H4 (cell line): ENCODE data around the gene GJC2. TPM values are rescaled to one million over a fixed set of nuclear protein-coding genes. Genes with fewer than 3 reads are reported as not detected.
A peak's percentile ranks its signal among the peaks of the same experiment; 100 is the strongest.
"Not testable (repeated sequence)": the region's sequence is repeated elsewhere in the genome, so short reads cannot be mapped to it uniquely, and the experiment has no call there.

ENCODE experiments used
- DNase-seq: peaks from one replicate; pipeline ENCODE4 v3.0.0-alpha.2; 2015; ENCODE audit warnings: low spot score
- total RNA-seq: library from RNA; depleted of rRNA; stranded (reverse); fragments of >200 nt; shearing (Covaris generic); gene quantifications from 2 replicates; pipeline ENCODE4 v1.2.3, GENCODE V29; 2014; rRNA removed

Gene GJC2
- 0.06 TPM in 1 of 2 replicates, not detected in the other for total RNA-seq

DNA sequence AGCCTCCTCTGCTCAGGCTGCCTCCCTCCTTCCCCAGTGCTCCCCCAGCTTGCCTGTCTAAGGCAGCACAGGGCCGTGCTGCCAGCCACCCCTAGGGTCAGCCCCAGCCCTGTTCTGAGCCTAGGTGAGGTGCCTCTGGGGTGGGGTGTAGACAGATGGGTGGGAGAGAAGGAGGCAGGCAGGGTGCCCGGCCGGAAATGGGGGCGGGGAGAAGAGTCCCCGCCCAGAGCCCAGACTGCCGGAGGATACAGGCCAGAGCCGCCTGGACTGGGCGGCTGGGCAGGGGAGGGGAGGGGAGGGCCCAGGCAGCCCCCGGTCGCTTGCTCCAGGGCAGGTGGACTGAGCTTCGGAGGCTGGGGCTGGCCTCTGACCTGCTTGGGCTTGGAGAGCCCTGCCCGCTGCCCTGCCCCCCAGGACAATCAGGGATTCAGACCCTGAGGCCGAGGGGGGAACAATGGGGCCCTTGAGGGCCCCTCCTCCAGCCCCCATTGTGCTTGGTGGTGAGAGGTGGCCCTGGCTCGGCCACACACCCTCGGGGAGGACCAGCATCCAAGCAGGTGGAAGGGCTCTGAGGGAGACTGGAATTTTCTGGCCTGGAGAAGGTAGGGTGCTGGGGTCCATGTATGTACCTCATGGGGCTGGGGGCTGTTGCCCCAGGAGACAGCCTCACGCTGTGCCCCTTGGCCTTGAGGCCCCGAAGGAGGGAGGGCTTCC is at the start of gene GJC2:
TSS of gene GJC2 (plus strand) at position 525 of the 714 bp plus-strand sequence. CDS start 7,829 bp downstream, outside the sequence.
- no peak for DNase-seq

DNA sequence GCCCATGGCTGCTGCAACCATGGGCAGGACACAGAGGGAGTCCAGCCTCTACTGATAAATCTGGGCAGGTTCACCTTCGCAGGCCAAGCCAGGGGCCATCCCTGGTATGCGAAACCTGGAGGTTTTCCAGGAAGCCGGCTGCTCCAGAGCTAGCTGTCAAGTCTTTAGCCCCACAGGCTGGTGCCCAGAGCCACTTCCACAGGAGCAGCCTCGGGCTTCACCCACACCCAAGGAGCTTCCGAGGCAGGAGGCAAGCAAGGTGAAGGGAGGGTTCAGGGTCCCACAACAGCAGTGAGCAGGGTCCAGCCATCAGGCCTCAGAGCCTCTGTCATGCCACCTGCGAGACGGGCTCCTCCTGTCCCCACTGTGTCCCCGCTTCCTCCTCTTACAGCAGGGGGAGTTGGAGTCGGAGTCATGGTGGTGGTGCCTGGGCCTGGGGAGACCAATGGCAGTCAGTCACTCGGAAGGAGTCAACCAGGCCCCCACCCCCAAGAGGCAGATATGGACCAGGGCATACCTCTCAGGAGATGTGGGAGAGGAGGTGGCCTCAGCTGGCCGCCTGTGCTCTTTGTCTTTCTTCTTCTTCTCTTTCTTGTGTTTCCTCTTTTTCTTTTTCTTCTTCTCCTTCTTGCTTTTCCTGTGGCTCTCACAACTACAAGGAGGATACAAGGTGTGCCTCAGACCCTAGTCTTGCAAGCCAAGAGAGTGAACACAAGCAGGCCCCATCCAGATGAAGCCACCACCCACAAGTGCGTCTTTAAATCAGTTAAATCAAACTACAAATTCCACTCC is 48.7 kb upstream of the GJC2 start:
- DNase-seq = no peak

GRCh38 chr1:228101614-228101993 is 48.1 kb upstream of the GJC2 start:
- DNase-seq = no peak

GRCh38 chr1:228101994-228102790 is 47.5 kb upstream of the GJC2 start:
- DNase-seq = no peak

DNA sequence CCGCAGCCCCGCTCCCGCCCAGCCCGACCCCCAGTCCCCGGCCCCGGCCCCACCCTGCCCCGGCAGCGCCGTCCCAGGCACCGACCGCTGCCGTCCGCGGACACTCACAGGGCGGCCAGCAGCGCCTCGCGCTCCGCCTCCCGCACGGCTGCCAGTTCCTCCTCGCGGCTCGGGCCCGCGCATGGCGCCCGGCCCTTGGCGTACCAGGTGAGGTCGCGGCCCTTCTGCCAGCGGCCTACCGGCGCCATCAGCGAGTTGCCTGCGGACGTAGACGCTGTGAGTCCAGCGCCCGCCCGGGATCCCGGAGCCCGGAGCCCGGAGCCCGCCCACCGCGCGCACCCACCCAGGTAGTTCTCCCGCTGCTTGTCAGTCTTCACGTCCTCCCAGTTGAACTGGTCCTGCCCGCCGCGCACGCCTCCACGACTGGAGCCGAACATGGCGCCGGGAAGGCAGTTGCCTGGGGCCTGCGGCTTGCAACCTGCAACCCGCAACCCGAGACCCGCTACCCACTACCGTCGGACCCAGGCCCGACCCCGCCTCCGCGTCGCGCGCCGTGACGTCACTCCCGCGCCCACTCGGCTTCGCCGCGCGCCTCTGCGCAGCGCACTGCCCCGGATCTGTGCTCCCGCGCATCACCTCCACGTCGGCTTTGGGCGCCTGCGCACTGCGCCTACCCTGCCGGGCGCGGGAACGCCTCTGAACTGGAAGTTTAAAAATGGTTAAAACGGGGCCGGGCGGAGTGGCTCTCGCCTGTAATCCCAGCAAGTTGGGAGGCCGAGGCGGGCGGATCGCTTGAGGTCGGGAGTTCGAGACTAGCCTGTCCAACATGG is 46.7 kb upstream of the GJC2 start, which contains the start of gene C1orf35:
TSS of gene C1orf35 (minus strand) at position 535 of the 830 bp plus-strand sequence. CDS start at position 437, 98 bp downstream.
- peak; percentile 90 for DNase-seq

GRCh38 chr1:228104526-228105269 is 45.0 kb upstream of the GJC2 start:
- no peak for DNase-seq

- DNase-seq = no peak
Observed at GRCh38 chr1:228105270-228105995, 44.3 kb upstream of the GJC2 start.

DNA sequence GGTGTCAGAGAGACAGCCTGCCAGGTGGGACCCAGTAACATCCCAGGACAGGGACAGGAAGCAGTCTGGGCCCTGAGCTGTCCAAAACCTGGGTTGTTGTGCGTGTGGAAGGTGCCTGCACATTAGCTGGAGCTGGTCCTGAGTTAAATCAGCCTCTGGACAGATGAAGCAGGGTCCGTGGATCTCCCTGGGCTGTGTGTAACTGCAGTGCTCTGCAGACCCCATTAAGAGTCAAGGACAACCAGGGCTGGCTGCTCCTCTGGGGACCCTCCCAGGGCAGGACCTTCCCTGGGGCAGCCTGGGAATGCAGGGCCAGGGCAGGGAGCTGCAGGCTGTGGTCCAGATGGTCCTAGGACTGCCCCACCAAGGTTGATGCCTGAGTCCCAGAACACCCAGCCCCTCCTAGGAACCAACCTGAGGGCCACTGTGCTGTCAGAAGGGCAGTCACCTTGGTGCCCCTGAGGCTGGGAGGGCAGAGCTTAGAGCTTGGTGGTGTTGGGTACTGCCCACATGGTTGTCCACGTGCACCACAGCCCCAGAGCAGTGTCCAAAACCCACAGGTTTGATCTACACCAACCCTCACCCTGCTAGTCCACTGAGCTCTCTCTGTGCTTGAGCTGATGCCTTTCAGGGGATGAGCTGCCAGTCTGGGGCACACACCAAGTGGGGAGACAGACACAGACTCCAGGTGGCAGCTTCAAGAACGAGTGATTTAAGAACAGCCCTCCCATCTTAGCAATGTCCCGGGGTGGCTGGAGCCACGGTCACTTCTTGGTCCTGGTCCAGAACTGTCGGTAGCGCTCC is 43.5 kb upstream of the GJC2 start:
- no peak for DNase-seq

DNA sequence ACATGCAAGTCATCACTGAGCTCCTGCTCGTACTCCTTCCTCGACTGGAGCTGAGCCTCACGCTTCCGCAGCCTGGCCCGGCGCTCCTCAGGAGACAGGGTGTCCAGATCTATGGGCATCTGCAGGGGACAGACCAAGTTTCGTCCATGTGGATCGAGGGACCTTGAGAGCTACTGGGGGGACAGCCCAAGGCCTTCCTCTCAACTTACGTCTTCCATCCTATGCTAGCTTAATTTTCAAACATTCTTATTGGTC is 43.0 kb upstream of the GJC2 start:
- DNase-seq = no peak

- no peak for DNase-seq
Observed at GRCh38 chr1:228107636-228108035, 42.1 kb upstream of the GJC2 start.

GRCh38 chr1:228108055-228108690 is 41.6 kb upstream of the GJC2 start:
- no peak for DNase-seq

DNA sequence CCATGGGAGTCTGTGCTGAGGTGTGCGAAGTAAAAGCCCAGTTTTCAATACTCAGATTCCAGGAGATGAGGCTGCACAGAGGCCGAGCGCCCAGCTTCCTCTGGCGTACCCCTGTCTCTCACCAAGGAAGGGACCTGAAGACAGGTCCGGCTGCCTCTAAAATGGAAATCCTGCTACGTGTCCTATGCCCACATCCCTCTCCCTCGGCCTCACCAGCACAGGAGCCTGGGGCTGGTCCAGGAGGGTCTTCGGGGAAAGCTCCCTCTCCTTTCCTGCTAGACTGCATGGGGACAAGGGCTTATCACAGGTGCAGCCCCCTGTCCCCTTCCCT is 41.0 kb upstream of the GJC2 start:
- no peak for DNase-seq

GRCh38 chr1:228109073-228109961 is 40.4 kb upstream of the GJC2 start, which contains the start of gene MRPL55:
MRPL55 (minus strand) TSS chr1:228109299; CDS start chr1:228108260, 1,039 bp downstream.
- peak; percentile 95 for DNase-seq

DNA sequence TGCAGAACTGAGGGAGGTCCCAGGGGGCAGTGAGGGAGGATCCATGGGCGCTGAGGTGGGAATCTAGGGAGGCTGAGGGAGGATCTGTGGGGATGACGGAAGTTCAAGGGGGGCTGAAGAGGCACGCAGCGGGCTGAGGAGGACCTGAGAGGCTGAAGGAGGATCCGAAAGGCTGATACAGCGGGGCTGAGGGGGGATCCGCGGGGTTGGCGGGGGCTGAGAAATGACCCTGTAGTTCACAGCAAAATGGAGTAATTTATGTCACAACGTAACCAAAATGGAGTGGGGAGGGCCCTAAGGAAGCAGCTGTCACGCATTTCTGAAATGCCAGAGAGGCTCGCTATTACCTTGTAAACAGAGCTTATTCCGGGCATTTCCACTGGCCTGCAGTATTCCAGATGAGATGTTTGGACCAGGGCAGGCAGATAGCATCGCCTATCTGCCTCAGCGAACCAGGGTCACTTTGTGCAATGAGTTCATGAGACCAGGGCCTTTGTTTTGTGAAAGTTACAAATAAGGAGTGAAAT is 39.7 kb upstream of the GJC2 start:
- DNase-seq = no peak

- no peak for DNase-seq
Observed at GRCh38 chr1:228110556-228110955, 39.2 kb upstream of the GJC2 start.

DNA sequence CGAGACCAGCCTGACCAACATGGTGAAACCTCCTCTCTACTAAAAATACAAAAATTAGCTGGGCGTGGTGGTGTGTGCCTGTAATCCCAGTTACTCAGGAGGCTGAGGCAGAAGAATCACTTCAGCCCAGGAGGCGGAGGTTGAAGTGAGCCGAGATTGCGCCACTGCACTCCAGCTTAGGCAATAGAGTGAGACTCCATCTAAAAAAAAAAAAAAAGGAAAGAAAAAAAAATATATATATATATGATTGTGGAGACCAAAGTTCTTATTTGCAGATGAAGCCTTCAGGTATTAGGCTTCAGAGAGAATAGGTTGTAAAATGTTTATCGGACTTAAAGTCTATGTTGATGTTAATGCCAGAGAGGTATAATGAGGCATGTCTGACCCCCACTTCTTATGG is 38.4 kb upstream of the GJC2 start:
- DNase-seq = not testable (repeated sequence)

- no peak for DNase-seq
Observed at GRCh38 chr1:228112167-228112566, 37.6 kb upstream of the GJC2 start.
